Dermis microvascular lymphatic vessel endothelial cell (primary cell): ENCODE results near the gene COL6A2. TPM values are rescaled to one million over a fixed set of nuclear protein-coding genes. Genes with fewer than 3 reads are reported as not detected.
"Not testable (repeated sequence)": the region's sequence is repeated elsewhere in the genome, so short reads cannot be mapped to it uniquely, and the experiment has no call there.

Experiments
- DNase-seq, 2 donors: peaks; one replicate each; pipeline versions ENCODE4 v3.0.0 to v3.0.0-alpha.2; 2010; ENCODE audit warnings: low read depth in 2 of 2
- total RNA-seq: library from RNA; depleted of rRNA; stranded (reverse); fragments of >200 nt; gene quantifications from 2 replicates; pipeline ENCODE4 v1.2.1, GENCODE V29; 2014

COL6A2 gene
- total RNA-seq, 1 donor from 2014 or later = 6.5 TPM

- no peak for DNase-seq
These were observed 74.3 kb downstream of the COL6A2 start for GRCh38 chr21:46171996-46172862.

GRCh38 chr21:46172863-46173528, 75.1 kb downstream of the COL6A2 start:
- DNase-seq = no peak

- DNase-seq = no peak
These were observed 75.7 kb downstream of the COL6A2 start for GRCh38 chr21:46173573-46173972.

GRCh38 chr21:46176443-46177129, 78.7 kb downstream of the COL6A2 start:
- DNase-seq = not testable (repeated sequence)

- DNase-seq = no peak
These were observed 81.0 kb downstream of the COL6A2 start for GRCh38 chr21:46178961-46179360.

Other genes starting within 250 kb of the COL6A2 start
- 6.7 and 13.5 TPM in 2 replicates for gene COL6A1, start 116.3 kb upstream of the COL6A2 start, total RNA-seq
- 0.13 TPM in 1 of 2 replicates, not detected in the other for gene FTCD, start 57.5 kb downstream of the COL6A2 start, total RNA-seq
- gene SPATC1L, start 86.3 kb downstream of the COL6A2 start, total RNA-seq = 2.1 and 4.8 TPM in 2 replicates
- gene LSS, start 130.7 kb downstream of the COL6A2 start, total RNA-seq = 55.0 and 61.0 TPM in 2 replicates
- gene MCM3AP, start 187.5 kb downstream of the COL6A2 start, total RNA-seq = 51.2 and 69.3 TPM in 2 replicates
- 5.3 and 7.5 TPM in 2 replicates for gene YBEY, start 188.2 kb downstream of the COL6A2 start, total RNA-seq
- gene C21orf58, start 225.8 kb downstream of the COL6A2 start, total RNA-seq = 2.0 and 3.3 TPM in 2 replicates
- gene PCNT, start 226.0 kb downstream of the COL6A2 start, total RNA-seq = 14.0 and 14.9 TPM in 2 replicates